Pancreas (tissue), 10 donors: ENCODE results near the gene GRIP1. TPM values are rescaled to one million over a fixed set of nuclear protein-coding genes. Genes with fewer than 3 reads are reported as not detected.

Experiments used
- ATAC-seq, 4 donors: fragments of 200-7000 bp; cut with Tn5 transposase; one replicate each; pipeline versions ENCODE4 v1.8.0 to v1.9.1; 2020; ENCODE audit warnings: mild to moderate bottlenecking in 4 of 4, moderate library complexity in 4 of 4
- DNase-seq, 6 donors: peaks; one replicate each; pipeline ENCODE4 v3.0.0-alpha.2; 2020
- FAIRE-seq: peaks from 2 replicates; lab custom pipeline; 2012; peaks lifted over from hg19 to GRCh38; lab: Jason Lieb, UNC
- H3K27ac ChIP-seq, 4 donors: fragments of 200-600 bp; sonication (generic); 1 replicate in 3 of 4; 2 replicates in 1 of 4; pipeline versions ENCODE4 v1.5.0 to v1.8.0; 2020
- H3K27me3 ChIP-seq, 4 donors: fragments of 200-600 bp; one replicate each; pipeline ENCODE4 v1.8.0; 2021
- H3K36me3 ChIP-seq, 3 donors: fragments of 200-600 bp; sonication (generic) in 1 of 3; one replicate each; pipeline versions ENCODE4 v1.5.0 to v1.8.0; 2020 to 2021
- H3K4me1 ChIP-seq, 3 donors: fragments of 200-600 bp; one replicate each; pipeline ENCODE4 v1.8.0; 2021
- H3K4me3 ChIP-seq, 4 donors: fragments of 200-600 bp; sonication (generic) in 2 of 4; one replicate each; pipeline versions ENCODE4 v1.5.0 to v1.8.0; 2020 to 2021
- H3K9me3 ChIP-seq, 4 donors: fragments of 200-600 bp; one replicate each; pipeline ENCODE4 v1.8.0; 2021
- CTCF ChIP-seq, 4 donors: fragments of 200-600 bp; sonication (generic) in 3 of 4; IDR thresholded peaks; one replicate each; pipeline versions ENCODE4 v1.5.0 to v1.8.0; 2021; ENCODE audit warnings: antibody characterized with exemption in 4 of 4
- WGBS, 2 donors: extraction: QIAGEN DNeasy Blood & Tissue Kit; methylation state at CpG; one replicate each; pipeline ENCODE4 v1.1.7; 2013; 5-methylcytosine and 5-hydroxymethylcytosine counted together
- intact Hi-C, 3 donors: fragments of 100-400 bp; cut with DNase I; formaldehyde crosslinking; loops; one replicate each; pipeline versions ENCODE4 v1.11.1 to v1.14.2; 2022
- polyA plus RNA-seq, 2 donors: library from polyadenylated mRNA; stranded (reverse); fragments of 200-250 nt; gene quantifications; one replicate each; pipeline ENCODE4 v1.2.3, GENCODE V29; 2013
- total RNA-seq, 6 donors: library from RNA; stranded (reverse); fragmentation: NEBNext Ultra II Directional in 4 of 6; extraction: Animal tissue kit (Norgen Biotek cat#: 25700) in 4 of 6; gene quantifications; one replicate each; pipeline versions ENCODE4 v1.2.1 to v1.2.4, GENCODE V29; 2021 to 2023
- donor health status: healthy with polysubstance abuse.
- donor health status: DM: no; HTN: no; CAD: no; lungs with moderate emphysema.
- donor health status: DM: no; HTN: no; CAD: no.
- donor health status: control.
- donor health status: control.
- donor health status: Bipolar disorder and iron deficiency.
- donor health status: DM: yes; HTN: yes; CAD: no.
- donor health status: DM: no; HTN: no; CAD: no.
- donor health status: DM: no; HTN: no; CAD: no.
- donor health status: DM: yes; HTN: yes; CAD: no.

GRIP1 gene
- total and polyA plus RNA-seq, 8 donors: 0.89 to 6.8 (median 4.7) TPM

- peak; percentile 47 for FAIRE-seq
- H3K4me3 ChIP-seq: peak within 1 kb of the TSS; percentile 39 to 80 (median 66)
- TF ChIP-seq CTCF (IDR thresholded peaks at IDR 0.05): no peak
- H3K9me3 ChIP-seq: no peaks in the 10 kb centered on the region
- ATAC-seq: peak; percentile 98 to 100 (median 99)
- no peaks in the 10 kb centered on the region for H3K36me3 ChIP-seq
- H3K4me1 ChIP-seq: peaks cover 0 to 20% (median 0%) of the 10 kb centered on the region in 3 donors
- peak within 1 kb of the TSS in 3 of 4 donors; percentile 32 to 86 (median 80) for H3K27ac ChIP-seq
- intact Hi-C loops: no loop called here
- no peaks in the 10 kb centered on the region for H3K27me3 ChIP-seq
- WGBS, 2 donors: 0% methylated on average over 45 of the region's 45 CpGs
- DNase-seq: peak; percentile 98 to 100 (median 99)
Observed at GRCh38 chr12:66301944-66302826, 376.7 kb downstream of the GRIP1 start, which contains the start of gene HELB. Gene HELB, plus strand, starts transcription at chr12:66302493. Its CDS starts 111 bp downstream, at chr12:66302604.

DNA sequence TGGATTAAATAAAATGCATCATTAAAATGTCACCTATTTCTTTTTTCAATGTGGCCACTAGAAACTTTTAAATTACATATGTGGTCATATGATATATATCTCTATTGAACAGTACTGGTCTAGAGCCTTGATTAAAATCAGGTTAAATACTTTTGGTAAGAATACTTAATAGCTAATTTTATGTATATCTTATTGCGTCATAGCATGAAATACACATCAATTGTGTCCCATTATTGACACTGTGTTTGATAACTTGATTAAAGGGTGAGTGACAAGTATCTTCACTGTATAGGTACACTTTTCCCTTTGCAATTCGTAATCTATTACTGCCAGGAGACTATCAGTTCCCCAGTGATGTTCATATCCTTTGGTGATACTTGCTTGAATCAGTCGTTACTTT is 381.0 kb downstream of the GRIP1 start:
- no peak overlapping the region for H3K27ac ChIP-seq
- TF ChIP-seq CTCF (IDR thresholded peaks at IDR 0.05): no peak
- no peak for DNase-seq
- H3K36me3 ChIP-seq: no peaks in the 10 kb centered on the region
- 68 to 79% methylated on average over 3 of the region's 3 CpGs for WGBS, 2 donors
- intact Hi-C loops: no loop called here
- no peaks in the 10 kb centered on the region for H3K27me3 ChIP-seq
- H3K4me1 ChIP-seq: no peaks in the 10 kb centered on the region
- FAIRE-seq: no peak
- no peak for ATAC-seq
- no peaks in the 10 kb centered on the region for H3K9me3 ChIP-seq
- H3K4me3 ChIP-seq: no peak overlapping the region
